Activated T-cell treated with anti-CD3 and anti-CD28 coated beads, Interleukin-2, amount 50 U/mL, for 4 hours (primary cell): Measurements from ENCODE around the gene PPP2R2D. TPM values are rescaled to one million over a fixed set of nuclear protein-coding genes. Genes with fewer than 3 reads are reported as not detected.

Experiments used
- total RNA-seq, 3 donors: library from RNA; stranded (reverse); gene quantifications; one replicate each; pipeline ENCODE4 v1.2.1, GENCODE V29; 2021

The PPP2R2D gene
- total RNA-seq, 3 donors from 2014 or later = 22.6 to 25.7 (median 24.1) TPM

Other genes starting within 250 kb of the PPP2R2D start
- gene BNIP3, start 80.9 kb downstream of the PPP2R2D start, total RNA-seq = 10 to 100 TPM; 36.5 to 40.5 (median 38.6) TPM
- gene JAKMIP3, start 164.9 kb downstream of the PPP2R2D start, total RNA-seq = under 1 TPM; 0.08 to 0.35 (median 0.08) TPM